HepG2 (cell line): ENCODE data around the gene SUPT6H. TPM values are rescaled to one million over a fixed set of nuclear protein-coding genes. Genes with fewer than 3 reads are reported as not detected.
A peak's percentile ranks its signal among the peaks of the same experiment; 100 is the strongest.

Experiments
- BCL6 ChIP-seq: IDR thresholded peaks from 2 replicates; pipeline ENCODE4 v1.6.1; 2016; ENCODE audit warnings: missing genetic modification reagents, missing compliant biosample characterization
- CAMTA2 ChIP-seq: sonication (generic); formaldehyde crosslinking; IDR thresholded peaks from 2 replicates; pipeline ENCODE4 v1.4.0; 2020; ENCODE audit warnings: mild to moderate bottlenecking, missing genetic modification reagents, borderline replicate concordance
- ETV6 ChIP-seq: sonication (generic); formaldehyde crosslinking; conservative IDR thresholded peaks from 2 replicates; pipeline ENCODE4 v1.4.0; 2020; ENCODE audit warnings: missing genetic modification reagents
- ISL2 ChIP-seq: sonication (generic); formaldehyde crosslinking; IDR thresholded peaks from 2 replicates; pipeline ENCODE4 v1.5.0; 2020; ENCODE audit warnings: missing genetic modification reagents
- MYPOP ChIP-seq: sonication (generic); formaldehyde crosslinking; IDR thresholded peaks from 2 replicates; pipeline ENCODE4 v1.8.1; 2023; ENCODE audit warnings: mild to moderate bottlenecking, moderate library complexity, missing genetic modification reagents
- PHF21A ChIP-seq: sonication (generic); formaldehyde crosslinking; IDR thresholded peaks from 2 replicates; pipeline ENCODE4 v1.5.0; 2020; ENCODE audit warnings: mild to moderate bottlenecking, missing genetic modification reagents
- SSRP1 ChIP-seq: IDR thresholded peaks from 2 replicates; pipeline ENCODE4 v1.6.1; 2016; ENCODE audit warnings: control low read depth
- TGIF2 ChIP-seq: IDR thresholded peaks from 2 replicates; pipeline ENCODE4 v1.6.1; 2016; ENCODE audit warnings: control low read depth, missing compliant biosample characterization
- ZNF10 ChIP-seq: sonication (generic); formaldehyde crosslinking; IDR thresholded peaks from 2 replicates; pipeline ENCODE4 v1.4.0; 2020; ENCODE audit warnings: mild to moderate bottlenecking, low read depth, missing genetic modification reagents, borderline replicate concordance
- ZNF30 ChIP-seq: sonication (generic); formaldehyde crosslinking; IDR thresholded peaks from 2 replicates; pipeline ENCODE4 v1.5.0; 2020; ENCODE audit warnings: mild to moderate bottlenecking, missing genetic modification reagents
- ZNF512B ChIP-seq: sonication (generic); formaldehyde crosslinking; IDR thresholded peaks from 2 replicates; pipeline ENCODE4 v1.5.1; 2020; ENCODE audit warnings: missing genetic modification reagents, mild to moderate bottlenecking, borderline replicate concordance
- ZNF619 ChIP-seq: sonication (generic); formaldehyde crosslinking; IDR thresholded peaks from 2 replicates; pipeline ENCODE4 v1.4.0; 2020; ENCODE audit warnings: mild to moderate bottlenecking, missing genetic modification reagents
- ZNF687 ChIP-seq: sonication (generic); formaldehyde crosslinking; IDR thresholded peaks from 2 replicates; pipeline ENCODE4 v1.5.1; 2020; ENCODE audit warnings: mild to moderate bottlenecking, missing genetic modification reagents, moderate library complexity
- ZNF770 ChIP-seq: sonication (generic); formaldehyde crosslinking; IDR thresholded peaks from 2 replicates; pipeline ENCODE4 v1.5.0; 2020; ENCODE audit warnings: mild to moderate bottlenecking, missing genetic modification reagents
- ZNF773 ChIP-seq: sonication (generic); formaldehyde crosslinking; IDR thresholded peaks from 2 replicates; pipeline ENCODE4 v1.4.0; 2020; ENCODE audit warnings: missing genetic modification reagents, borderline replicate concordance
- ZNF782 ChIP-seq: sonication (generic); formaldehyde crosslinking; IDR thresholded peaks from 2 replicates; pipeline ENCODE4 v1.4.0; 2020; ENCODE audit warnings: missing genetic modification reagents, mild to moderate bottlenecking, borderline replicate concordance
- ZNF790 ChIP-seq: sonication (generic); formaldehyde crosslinking; IDR thresholded peaks from 2 replicates; pipeline ENCODE4 v1.8.0; 2022; ENCODE audit warnings: missing genetic modification reagents, mild to moderate bottlenecking, borderline replicate concordance
- ZNF792 ChIP-seq: IDR thresholded peaks from 2 replicates; pipeline ENCODE4 v1.6.1; 2016
- ZSCAN21 ChIP-seq: sonication (generic); formaldehyde crosslinking; IDR thresholded peaks from 2 replicates; pipeline ENCODE4 v1.8.0; 2022; ENCODE audit warnings: mild to moderate bottlenecking, missing genetic modification reagents, moderate library complexity, borderline replicate concordance
- ZZZ3 ChIP-seq: sonication (generic); formaldehyde crosslinking; IDR thresholded peaks from 2 replicates; pipeline ENCODE4 v1.4.0; 2020; ENCODE audit warnings: missing genetic modification reagents, mild to moderate bottlenecking, borderline replicate concordance
- polyA plus RNA-seq, 8 experiments: library from polyadenylated mRNA; depleted of rRNA in 3 of 8; stranded (reverse) in 7 of 8; unstranded in 1 of 8; fragments of >200 nt; fragmentation: Illumina TruSeq in 4 of 8; extraction: Trizol in 4 of 8; gene quantifications; 2 replicates each; pipeline versions ENCODE4 v1.2.1 to v1.2.3, GENCODE V29; 2011 to 2016; ENCODE audit warnings: low read depth in 4 of 8, missing spikeins in 1 of 8, mixed read lengths in 1 of 8; ENCODE audit not compliant: insufficient read depth in 1 of 8
- total RNA-seq, 5 experiments: library from RNA; depleted of rRNA; stranded (reverse); fragments of >200 nt; fragmentation: Illumina TruSeq; extraction: Trizol; gene quantifications; 2 replicates each; pipeline ENCODE4 v1.2.3, GENCODE V29; 2016; ENCODE audit warnings: low read depth in 1 of 5

SUPT6H gene
- total and polyA plus RNA-seq, 2 of the 13 experiments (the other 11 are each of a cell fraction or from before 2014, with no cell fraction given), result 32.7 to 39.9 TPM

GRCh38 chr17:28644787-28645575, 17.0 kb upstream of the SUPT6H start, which contains the start of gene BLTP2 (continued):
- TF ChIP-seq ZNF770 (CRISPR knock-in tag) (no peak), ETV6 (no peak), PHF21A (CRISPR knock-in tag) (no peak), SSRP1 (CRISPR knock-in tag) (no peak), ZNF512B (CRISPR knock-in tag) (no peak), TGIF2 (CRISPR knock-in tag) (peak; percentile 67; the same call in 1 of the 2 replicates), ZZZ3 (peak; percentile 63), ZNF619 (CRISPR knock-in tag) (no peak), ZSCAN21 (peak; percentile 85), ZNF30 (CRISPR knock-in tag) (no peak), ISL2 (0 out of 2 replicates have a peak, but pooled peaks have one; percentile 30), ZNF782 (no peak), ZNF687 (CRISPR knock-in tag) (peak; percentile 93), ZNF773 (no peak), MYPOP (peak; percentile 42; the same call in 1 of the 2 replicates), ZNF790 (CRISPR knock-in tag) (no peak), CAMTA2 (CRISPR knock-in tag) (no peak), ZNF792 (CRISPR knock-in tag) (0 out of 2 replicates have a peak, but pooled peaks have one; percentile 18), ZNF10 (CRISPR knock-in tag) (no peak), BCL6 (CRISPR knock-in tag) (no peak)
